IMR-90 (cell line): ENCODE measurements around the gene ZNF565. TPM values are rescaled to one million over a fixed set of nuclear protein-coding genes. Genes with fewer than 3 reads are reported as not detected.

Experiments used
- ATAC-seq: fragments of 200-7000 bp; cut with Tn5 transposase; 2 replicates; pipeline ENCODE4 v1.9.1; 2020; ENCODE audit warnings: low read depth, mild to moderate bottlenecking, moderate library complexity
- BruUV-seq: library from RNA; stranded (reverse); fragments of 400-500 nt; replicated peaks from 2 replicates; lab custom pipeline; 2021; lab: Mats Ljungman, UMichigan
- CTCF ChIA-PET: fragments of 300-600 bp; formaldehyde crosslinking; extraction: SDS; loops from one replicate; lab custom pipeline; 2021; ENCODE audit warnings: antibody characterized with exemption; lab: Yijun Ruan, JAX
- POLR2A ChIA-PET: fragments of 300-600 bp; sonication (Branson Sonifier 250); formaldehyde crosslinking; loops from one replicate; lab custom pipeline; 2022; ENCODE audit warnings: antibody characterized with exemption; ENCODE audit not compliant: unreplicated experiment; lab: Charles Lee
- DNase-seq: peaks from one replicate; pipeline ENCODE4 v3.0.0; 2013
- H2AFZ ChIP-seq: replicated peaks from 2 replicates; pipeline ENCODE3; 2013; ENCODE audit warnings: low read length, mild to moderate bottlenecking; ENCODE audit not compliant: poor library complexity
- H2AK5ac ChIP-seq: 2 replicates; pipeline ENCODE4 v1.6.1; 2013; ENCODE audit warnings: low read depth, low read length, inconsistent platforms
- H2AK9ac ChIP-seq: replicated peaks from 2 replicates; pipeline ENCODE3; 2013; ENCODE audit warnings: mild to moderate bottlenecking, low read depth, low read length, moderate library complexity; ENCODE audit not compliant: poor library complexity
- H2BK120ac ChIP-seq: 2 replicates; pipeline ENCODE4 v1.6.1; 2013; ENCODE audit warnings: low read depth, low read length, inconsistent platforms
- H2BK15ac ChIP-seq: 3 replicates; pipeline ENCODE4 v1.6.1; 2013; ENCODE audit warnings: low read depth, low read length, inconsistent platforms
- H2BK20ac ChIP-seq: 2 replicates; pipeline ENCODE4 v1.6.1; 2013; ENCODE audit warnings: low read depth, mild to moderate bottlenecking, inconsistent platforms, low read length, moderate library complexity
- H2BK5ac ChIP-seq: 2 replicates; pipeline ENCODE4 v1.6.1; 2013; ENCODE audit warnings: mild to moderate bottlenecking, low read depth, low read length, inconsistent platforms; ENCODE audit not compliant: poor library complexity, severe bottlenecking
- H3K14ac ChIP-seq: replicated peaks from 2 replicates; pipeline ENCODE4 v1.6.1; 2013; ENCODE audit warnings: low read depth, low read length, inconsistent platforms
- H3K18ac ChIP-seq: 2 replicates; pipeline ENCODE4 v1.6.1; 2013; ENCODE audit warnings: low read depth, low read length, control low read depth
- H3K23ac ChIP-seq: 2 replicates; pipeline ENCODE4 v1.6.1; 2013; ENCODE audit warnings: low read depth, low read length, inconsistent platforms
- H3K27ac ChIP-seq: 2 replicates; pipeline ENCODE4 v1.5.1; 2013; ENCODE audit warnings: mild to moderate bottlenecking, control low read depth, low read length; ENCODE audit not compliant: insufficient read depth
- H3K27me3 ChIP-seq: 2 replicates; pipeline ENCODE4 v1.6.1; 2013; ENCODE audit warnings: low read length; ENCODE audit not compliant: control insufficient read depth, insufficient read depth
- H3K36me3 ChIP-seq: 2 replicates; pipeline ENCODE4 v1.6.1; 2013; ENCODE audit warnings: low read length, mixed read lengths; ENCODE audit not compliant: control insufficient read depth, insufficient read depth
- H3K4ac ChIP-seq: 2 replicates; pipeline ENCODE4 v1.6.1; 2013; ENCODE audit warnings: low read depth, low read length, inconsistent platforms
- H3K4me1 ChIP-seq: 2 replicates; pipeline ENCODE4 v1.6.1; 2013; ENCODE audit warnings: low read length, mixed read lengths; ENCODE audit not compliant: control insufficient read depth, insufficient read depth
- H3K4me2 ChIP-seq: 2 replicates; pipeline ENCODE4 v1.6.1; 2013; ENCODE audit warnings: low read depth, mild to moderate bottlenecking, control low read depth, low read length, moderate library complexity
- H3K4me3 ChIP-seq: 2 replicates; pipeline ENCODE4 v1.5.1; 2013; ENCODE audit warnings: low read depth, mild to moderate bottlenecking, control low read depth, low read length, moderate library complexity; ENCODE audit not compliant: insufficient read depth
- H3K56ac ChIP-seq: 2 replicates; pipeline ENCODE4 v1.6.1; 2013; ENCODE audit warnings: low read length, inconsistent platforms; ENCODE audit not compliant: insufficient read depth; ENCODE audit errors: extremely low read depth
- H3K79me1 ChIP-seq, 2 experiments: 2 replicates each; pipeline ENCODE4 v1.6.1; 2013; ENCODE audit warnings: low read length in 2 of 2, inconsistent platforms in 1 of 2, low read depth in 1 of 2
- H3K9ac ChIP-seq: 2 replicates; pipeline ENCODE4 v1.6.1; 2013; ENCODE audit warnings: low read depth, low read length, control low read depth
- H3K9me1 ChIP-seq: 2 replicates; pipeline ENCODE4 v1.6.1; 2013; ENCODE audit warnings: low read length, inconsistent platforms; ENCODE audit not compliant: insufficient read depth
- H3K9me3 ChIP-seq: 2 replicates; pipeline ENCODE4 v1.6.1; 2013; ENCODE audit warnings: low read length; ENCODE audit not compliant: control insufficient read depth, insufficient read depth
- H4K20me1 ChIP-seq: 2 replicates; pipeline ENCODE4 v1.6.1; 2013; ENCODE audit warnings: low read length, inconsistent platforms; ENCODE audit not compliant: insufficient read depth
- H4K5ac ChIP-seq: 2 replicates; pipeline ENCODE4 v1.6.1; 2013; ENCODE audit warnings: mild to moderate bottlenecking, low read depth, low read length, control low read depth
- H4K8ac ChIP-seq, 2 experiments: 2 replicates each; pipeline ENCODE4 v1.6.1; 2013; ENCODE audit warnings: low read depth in 2 of 2, low read length in 2 of 2, control low read depth in 1 of 2, inconsistent platforms in 1 of 2
- H4K91ac ChIP-seq: 2 replicates; pipeline ENCODE4 v1.6.1; 2013; ENCODE audit warnings: low read depth, low read length, inconsistent platforms; ENCODE audit not compliant: insufficient read depth
- BHLHE40 ChIP-seq: fragments of 150-350 bp; IDR thresholded peaks from 2 replicates; pipeline ENCODE4 v1.6.1; 2016; ENCODE audit warnings: mild to moderate bottlenecking, low read depth, low read length
- CEBPB ChIP-seq: IDR thresholded peaks from 2 replicates; pipeline ENCODE4 v1.6.1; 2012; ENCODE audit warnings: low read depth, low read length, improper control_type of control experiment
- CHD1 ChIP-seq: IDR thresholded peaks from 2 replicates; pipeline ENCODE4 v1.6.1; 2012; ENCODE audit warnings: low read depth, low read length, improper control_type of control experiment
- FOS ChIP-seq: fragments of 150-350 bp; IDR thresholded peaks from 2 replicates; pipeline ENCODE4 v1.6.1; 2016; ENCODE audit warnings: low read depth, low read length
- MAFK ChIP-seq: IDR thresholded peaks from 2 replicates; pipeline ENCODE4 v1.6.1; 2012; ENCODE audit warnings: low read depth, low read length, improper control_type of control experiment
- MAZ ChIP-seq: IDR thresholded peaks from 2 replicates; pipeline ENCODE4 v1.6.1; 2012; ENCODE audit warnings: low read depth, mild to moderate bottlenecking, low read length, improper control_type of control experiment, moderate library complexity, borderline replicate concordance
- MXI1 ChIP-seq: IDR thresholded peaks from 2 replicates; pipeline ENCODE4 v1.6.1; 2012; ENCODE audit warnings: low read depth, mild to moderate bottlenecking, low read length, moderate library complexity, borderline replicate concordance
- NFE2L2 ChIP-seq: fragments of 150-350 bp; IDR thresholded peaks from 2 replicates; pipeline ENCODE4 v1.6.1; 2016; ENCODE audit warnings: low read depth, mild to moderate bottlenecking, low read length
- POLR2A ChIP-seq: IDR thresholded peaks from 2 replicates; pipeline ENCODE4 v1.6.1; 2012; ENCODE audit warnings: mild to moderate bottlenecking, low read depth, low read length
- RAD21 ChIP-seq: IDR thresholded peaks from 2 replicates; pipeline ENCODE4 v1.6.1; 2012; ENCODE audit warnings: low read length, improper control_type of control experiment
- RCOR1 ChIP-seq: IDR thresholded peaks from 2 replicates; pipeline ENCODE4 v1.6.1; 2012; ENCODE audit warnings: mild to moderate bottlenecking, low read length, improper control_type of control experiment; ENCODE audit not compliant: insufficient replicate concordance
- RFX5 ChIP-seq: IDR thresholded peaks from 2 replicates; pipeline ENCODE4 v1.8.0; 2012; ENCODE audit warnings: low read depth, mild to moderate bottlenecking, low read length, moderate library complexity
- SMC3 ChIP-seq: fragments of 150-350 bp; IDR thresholded peaks from 2 replicates; pipeline ENCODE4 v1.6.1; 2016; ENCODE audit warnings: low read depth, mild to moderate bottlenecking, antibody characterized with exemption, low read length, moderate library complexity
- WGBS, 2 experiments: methylation state at CpG; one replicate each; pipeline versions ENCODE4 v1.1.5 to v1.1.7; 2013; ENCODE audit warnings: missing lambda C conversion rate in 2 of 2; ENCODE audit not compliant: insufficient read length in 1 of 2; ENCODE audit errors: extremely low coverage in 2 of 2; 5-methylcytosine and 5-hydroxymethylcytosine counted together
- dilution Hi-C: fragments of 300-500 bp; cut with HindIII; formaldehyde crosslinking; loops from one replicate; pipeline ENCODE4 v1.14.3; 2018; ENCODE audit warnings: low sequenced_read_pairs; ENCODE audit not compliant: unreplicated experiment
- in situ Hi-C: fragments of 300-500 bp; cut with MboI; formaldehyde crosslinking; loops from 3 replicates; pipeline ENCODE4 v1.14.3; 2019; ENCODE audit warnings: low sequenced_read_pairs, inconsistent platforms, mixed read lengths
- intact Hi-C: fragments of 100-400 bp; cut with micrococcal nuclease; formaldehyde crosslinking; loops from 2 replicates; pipeline ENCODE4 v1.10.0; 2022
- polyA plus RNA-seq, 3 experiments: library from polyadenylated mRNA; depleted of rRNA; stranded (reverse); fragments of >200 nt; gene quantifications; 2 replicates each; pipeline ENCODE4 v1.2.3, GENCODE V29; 2012; ENCODE audit warnings: low replicate concordance in 1 of 3
- total RNA-seq: library from RNA; depleted of rRNA; stranded (reverse); fragments of >200 nt; gene quantifications from 2 replicates; pipeline ENCODE4 v1.2.3, GENCODE V29; 2012
- TF ChIP-seq, protein P1 (sequence below): fragments of 150-350 bp; IDR thresholded peaks from 2 replicates; pipeline ENCODE4 v1.6.1; 2017; ENCODE audit warnings: mild to moderate bottlenecking, antibody characterized with exemption, low read length, low read depth
- TF ChIP-seq, protein P2 (sequence below): conservative IDR thresholded peaks from 2 replicates; pipeline ENCODE4 v1.5.1; 2012; ENCODE audit warnings: mild to moderate bottlenecking, low read depth, low read length, improper control_type of control experiment

Gene ZNF565
- total and polyA plus RNA-seq, 2 of the 4 experiments (the other 2 are of a cell fraction) = 2.3 to 7.5 TPM

DNA sequence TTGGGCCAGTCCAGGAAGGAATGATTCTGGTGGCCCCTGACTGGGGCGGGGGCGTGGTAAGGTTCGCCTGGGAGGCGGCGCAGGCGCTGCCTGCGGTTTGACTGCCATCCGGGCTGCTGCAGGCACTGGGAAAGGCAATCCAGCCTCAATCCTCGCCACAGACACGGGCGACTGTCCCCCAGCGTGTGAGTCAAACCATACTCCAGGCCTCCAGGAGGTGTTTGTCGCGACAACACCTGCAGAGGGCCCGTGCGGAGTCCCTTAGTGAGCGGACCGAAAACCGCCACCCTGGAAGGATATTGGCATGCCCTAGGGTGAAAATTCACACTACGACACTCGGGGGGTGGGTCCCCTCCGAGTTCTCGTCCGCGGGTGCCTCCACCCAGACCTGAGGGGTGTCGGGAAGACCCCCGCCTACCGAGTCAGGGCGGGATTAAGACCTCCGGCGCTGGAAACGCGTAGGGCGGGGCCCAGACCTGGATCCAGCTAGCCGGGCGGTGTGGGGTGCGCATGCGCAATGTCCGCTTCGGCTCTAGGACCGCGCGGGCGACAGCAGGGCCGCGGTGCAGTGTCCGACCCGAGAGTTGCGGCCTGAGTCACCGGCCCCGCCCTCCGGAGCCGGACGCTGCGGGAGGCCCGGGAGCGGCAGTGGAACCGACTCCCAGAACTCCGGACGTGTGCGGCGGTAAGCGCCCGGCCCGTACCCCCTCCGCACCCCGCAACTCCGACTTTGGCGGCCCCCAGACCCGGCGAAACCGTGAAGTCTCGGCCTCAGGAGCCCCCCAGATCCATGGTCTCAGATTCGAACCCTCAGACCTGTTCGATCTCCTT is 74.8 kb downstream of the ZNF565 start, which contains the start of gene CAPNS1:
Gene CAPNS1 (plus strand): TSS at position 594 of the 831 bp plus-strand sequence. CDS start 946 bp downstream, outside the sequence.
- H3K27me3 ChIP-seq = no peaks in the 10 kb centered on the region
- CTCF ChIA-PET = interaction anchor here (1.2 to 1.4 kb wide), 2 partner anchors 11 to 12 kb away, joined by 3 to 4 read pairs; no protein-coding TSS in a partner anchor
- ATAC-seq (peak; percentile 84), DNase-seq (peak; percentile 93)
- H2BK15ac ChIP-seq = peak within 1 kb of the TSS; percentile 68; the same call in 1 of the 3 replicates
- H3K56ac ChIP-seq = peak within 1 kb of the TSS; percentile 94
- peaks cover 24% of the 10 kb centered on the region for H4K20me1 ChIP-seq
- H2BK5ac ChIP-seq = peak within 1 kb of the TSS; percentile 92
- peak within 1 kb of the TSS; percentile 84 for H3K18ac ChIP-seq
- H4K5ac ChIP-seq = peak within 1 kb of the TSS; percentile 91
- peak within 1 kb of the TSS; percentile 98 for H3K14ac ChIP-seq
- dilution Hi-C loops = no loop called here
- intact Hi-C loops = loop anchor here (2.0 kb wide), 1 partner anchor 25 kb away; the partner anchor contains the start of genes POLR2I and TBCB
- no peak within 1 kb of the TSS for H2BK20ac ChIP-seq
- peak within 1 kb of the TSS; percentile 99 for H3K4ac ChIP-seq
- peaks cover 26 to 38% of the 10 kb centered on the region in 2 experiments for H3K79me1 ChIP-seq
- BruUV-seq = no TSS peak
- peak within 1 kb of the TSS; percentile 96 for H3K4me3 ChIP-seq
- H3K36me3 ChIP-seq = peaks cover 19% of the 10 kb centered on the region
- peaks cover 10% of the 10 kb centered on the region for H3K4me1 ChIP-seq
- H3K9me3 ChIP-seq = no peaks in the 10 kb centered on the region
- H3K9me1 ChIP-seq = peaks cover 9% of the 10 kb centered on the region
- H4K8ac ChIP-seq = peak within 1 kb of the TSS; percentile 93 to 94
- H3K4me2 ChIP-seq = peak within 1 kb of the TSS; percentile 85
- in situ Hi-C loops = no loop called here
- H2BK120ac ChIP-seq = peak within 1 kb of the TSS; percentile 63
- peak within 1 kb of the TSS; percentile 87 for H2AK5ac ChIP-seq
- peak within 1 kb of the TSS; percentile 100 for H2AK9ac ChIP-seq
- H3K9ac ChIP-seq = peak within 1 kb of the TSS; percentile 99
- H2AFZ ChIP-seq = peak within 1 kb of the TSS; percentile 96
- peak within 1 kb of the TSS; percentile 96 for H3K23ac ChIP-seq
- WGBS, 2 experiments = 1% methylated on average over 35 of the region's 75 CpGs; no CpG with 5 or more reads in 1 of the 2 experiments
- H4K91ac ChIP-seq = peak within 1 kb of the TSS; percentile 93
- H3K27ac ChIP-seq = peak within 1 kb of the TSS; percentile 95
- POLR2A ChIA-PET = interaction anchor here (0.6 kb wide), 1 partner anchor 21 kb away, joined by 17 read pairs; no protein-coding TSS in a partner anchor
- TF ChIP-seq, protein P1, sequence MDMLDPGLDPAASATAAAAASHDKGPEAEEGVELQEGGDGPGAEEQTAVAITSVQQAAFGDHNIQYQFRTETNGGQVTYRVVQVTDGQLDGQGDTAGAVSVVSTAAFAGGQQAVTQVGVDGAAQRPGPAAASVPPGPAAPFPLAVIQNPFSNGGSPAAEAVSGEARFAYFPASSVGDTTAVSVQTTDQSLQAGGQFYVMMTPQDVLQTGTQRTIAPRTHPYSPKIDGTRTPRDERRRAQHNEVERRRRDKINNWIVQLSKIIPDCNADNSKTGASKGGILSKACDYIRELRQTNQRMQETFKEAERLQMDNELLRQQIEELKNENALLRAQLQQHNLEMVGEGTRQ = peak; percentile 17; the same call in 1 of the 2 replicates
- TF ChIP-seq, protein P2, sequence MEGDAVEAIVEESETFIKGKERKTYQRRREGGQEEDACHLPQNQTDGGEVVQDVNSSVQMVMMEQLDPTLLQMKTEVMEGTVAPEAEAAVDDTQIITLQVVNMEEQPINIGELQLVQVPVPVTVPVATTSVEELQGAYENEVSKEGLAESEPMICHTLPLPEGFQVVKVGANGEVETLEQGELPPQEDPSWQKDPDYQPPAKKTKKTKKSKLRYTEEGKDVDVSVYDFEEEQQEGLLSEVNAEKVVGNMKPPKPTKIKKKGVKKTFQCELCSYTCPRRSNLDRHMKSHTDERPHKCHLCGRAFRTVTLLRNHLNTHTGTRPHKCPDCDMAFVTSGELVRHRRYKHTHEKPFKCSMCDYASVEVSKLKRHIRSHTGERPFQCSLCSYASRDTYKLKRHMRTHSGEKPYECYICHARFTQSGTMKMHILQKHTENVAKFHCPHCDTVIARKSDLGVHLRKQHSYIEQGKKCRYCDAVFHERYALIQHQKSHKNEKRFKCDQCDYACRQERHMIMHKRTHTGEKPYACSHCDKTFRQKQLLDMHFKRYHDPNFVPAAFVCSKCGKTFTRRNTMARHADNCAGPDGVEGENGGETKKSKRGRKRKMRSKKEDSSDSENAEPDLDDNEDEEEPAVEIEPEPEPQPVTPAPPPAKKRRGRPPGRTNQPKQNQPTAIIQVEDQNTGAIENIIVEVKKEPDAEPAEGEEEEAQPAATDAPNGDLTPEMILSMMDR = no peak
- peak; percentile 92 for TF ChIP-seq POLR2A
- TF ChIP-seq FOS = peak; percentile 70
- peak; percentile 9 for TF ChIP-seq RCOR1
- TF ChIP-seq MAZ = peak; percentile 96
- no peak for TF ChIP-seq RAD21
- no peak for TF ChIP-seq CHD1
- 0 out of 2 replicates have a peak, but pooled peaks have one; percentile 9 for TF ChIP-seq SMC3
- no peak for TF ChIP-seq CEBPB
- no peak for TF ChIP-seq NFE2L2
- peak; percentile 32; the same call in 1 of the 2 replicates for TF ChIP-seq BHLHE40
- no peak for TF ChIP-seq RFX5
- TF ChIP-seq MAFK = no peak
- TF ChIP-seq MXI1 = peak; percentile 64; the same call in 1 of the 2 replicates
